K562 (cell line): ENCODE measurements around the gene HSPB6. TPM values are rescaled to one million over a fixed set of nuclear protein-coding genes. Genes with fewer than 3 reads are reported as not detected.

Experiments used
- BRF1 ChIP-seq: IDR thresholded peaks from 3 replicates; pipeline ENCODE4 v1.6.1; 2011; ENCODE audit warnings: borderline replicate concordance, mild to moderate bottlenecking; ENCODE audit not compliant: insufficient read length; ENCODE audit errors: extremely low read depth
- CHAMP1 ChIP-seq: fragments of 450-650 bp; IDR thresholded peaks from 2 replicates; pipeline ENCODE4 v1.6.1; 2016; ENCODE audit warnings: mild to moderate bottlenecking
- DMBX1 ChIP-seq: fragments of 250-450 bp; sonication (Bioruptor Pico); IDR thresholded peaks from 2 replicates; pipeline ENCODE4 v1.8.0; 2022; ENCODE audit warnings: inconsistent platforms, mild to moderate bottlenecking, moderate library complexity, borderline replicate concordance
- FIP1L1 ChIP-seq: fragments of 200-400 bp; formaldehyde crosslinking; IDR thresholded peaks from 2 replicates; pipeline ENCODE4 v1.6.1; 2018; ENCODE audit warnings: mild to moderate bottlenecking, low read depth, low read length; ENCODE audit not compliant: poor library complexity, severe bottlenecking
- NEUROD1 ChIP-seq: fragments of 150-350 bp; IDR thresholded peaks from 2 replicates; pipeline ENCODE4 v1.6.1; 2014; ENCODE audit warnings: borderline replicate concordance, low read length, low read depth; ENCODE audit not compliant: partially characterized antibody
- RBM17 ChIP-seq: fragments of 200-400 bp; formaldehyde crosslinking; IDR thresholded peaks from 2 replicates; pipeline ENCODE4 v1.6.1; 2017; ENCODE audit warnings: low read depth, mild to moderate bottlenecking, low read length, borderline replicate concordance
- REST ChIP-seq, 2 experiments: fragments of 450-650 bp; formaldehyde crosslinking in 1 of 2; IDR thresholded peaks; 2 replicates each; pipeline versions ENCODE4 v1.4.0 to v1.6.1; 2014 to 2020; ENCODE audit warnings: mild to moderate bottlenecking in 2 of 2, borderline replicate concordance in 1 of 2, low read depth in 1 of 2
- SMC3 ChIP-seq: conservative IDR thresholded peaks from 2 replicates; pipeline ENCODE4 v1.6.1; 2011; ENCODE audit warnings: low read depth, low read length, improper control_type of control experiment; ENCODE audit not compliant: insufficient read depth
- ZNF175 ChIP-seq: fragments of 200-800 bp; sonication (Bioruptor generic); IDR thresholded peaks from 2 replicates; pipeline ENCODE4 v1.6.1; 2016; ENCODE audit warnings: low read depth, mild to moderate bottlenecking, missing genetic modification characterization, missing compliant biosample characterization
- ZNF444 ChIP-seq: fragments of 250-450 bp; sonication (Bioruptor Pico); IDR thresholded peaks from 2 replicates; pipeline ENCODE4 v1.4.0; 2020; ENCODE audit warnings: mild to moderate bottlenecking, moderate library complexity
- polyA plus RNA-seq, 8 experiments: library from polyadenylated mRNA; depleted of rRNA in 4 of 8; stranded (reverse) in 5 of 8; unstranded in 3 of 8; fragments of >200 nt; fragmentation: Nextera tagmentation in 2 of 8; fragmentation: Illumina TruSeq in 1 of 8; extraction: Ambion mirVana in 2 of 8; extraction: Trizol in 1 of 8; gene quantifications; 2 replicates each; pipeline versions ENCODE4 v1.2.1 to v1.2.3, GENCODE V29; 2011 to 2014; ENCODE audit warnings: inconsistent platforms in 1 of 8, missing spikeins in 1 of 8
- total RNA-seq, 7 experiments: library from RNA; depleted of rRNA in 6 of 7; stranded (reverse); fragments of >200 nt in 6 of 7; fragmentation: Illumina TruSeq in 2 of 7; extraction: Trizol in 2 of 7; gene quantifications; 2 replicates each; pipeline versions ENCODE4 v1.2.1 to v1.2.3, GENCODE V29; 2011 to 2021; ENCODE audit warnings: low replicate concordance in 1 of 7
- TF ChIP-seq, protein P1 (sequence below): fragments of 200-800 bp; sonication (Bioruptor generic); IDR thresholded peaks from 2 replicates; pipeline ENCODE4 v1.6.1; 2017; ENCODE audit warnings: missing genetic modification characterization, missing compliant biosample characterization

Gene HSPB6
- total and polyA plus RNA-seq, 9 of the 15 experiments (the other 6 are each of a cell fraction or from before 2014, with no cell fraction given) = 0.55 TPM; not detected in 8

DNA sequence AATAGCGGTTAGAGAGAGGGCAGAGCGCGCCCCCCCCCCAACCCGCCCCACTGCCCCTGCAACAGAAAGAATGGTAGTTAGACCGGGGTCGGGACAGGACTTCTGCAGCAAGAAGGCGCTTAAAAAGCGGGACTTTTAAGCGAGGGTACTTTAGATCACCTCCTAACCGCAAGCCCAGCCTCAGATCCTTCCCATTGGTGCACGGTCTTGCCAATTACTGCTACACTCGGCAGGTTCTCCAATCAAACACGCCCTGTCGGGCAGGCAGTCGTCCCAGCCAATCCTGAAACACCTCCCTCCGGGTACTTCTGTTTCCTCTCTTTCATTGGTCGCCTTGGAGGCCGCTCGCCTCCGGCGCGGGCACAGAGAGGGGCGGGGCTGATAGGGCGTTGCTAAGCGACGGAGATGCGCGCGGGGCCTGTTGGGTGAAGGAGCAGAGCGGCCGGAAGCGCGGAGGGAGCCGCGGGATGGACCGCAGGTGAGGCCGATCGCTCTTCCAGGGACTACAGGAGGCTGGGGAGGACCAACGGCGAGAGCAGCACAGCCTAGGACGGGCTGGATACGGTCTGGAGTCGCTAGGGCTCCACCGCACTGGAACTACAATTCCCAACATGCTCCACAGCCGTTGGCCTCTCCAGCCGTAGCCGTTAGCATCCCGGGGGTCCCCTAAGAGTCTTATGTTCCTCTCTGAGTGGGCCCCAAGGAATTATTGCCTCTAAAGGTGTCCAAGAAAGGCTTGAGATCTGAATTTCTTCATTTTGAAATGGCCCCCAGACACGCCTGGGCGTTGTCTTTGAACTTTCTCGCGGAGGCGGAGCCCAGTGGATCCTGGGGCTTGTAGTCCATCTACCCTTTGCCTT, 1.1 kb upstream of the HSPB6 start, which contains the start of gene PROSER3 (continued):
- TF ChIP-seq CHAMP1 (no peak), RBM17 (no peak), ZNF175 (CRISPR knock-in tag) (no peak), ZNF444 (CRISPR knock-in tag) (no peak), FIP1L1 (no peak), NEUROD1 (peak; percentile 100), REST (IDR thresholded peaks at IDR 0.05; ENCODE audit: borderline replicate concordance) (no peak), REST (CRISPR knock-in tag; IDR thresholded peaks at IDR 0.05; ENCODE audit: low read depth) (peak; percentile 78; the same call in 1 of the 2 replicates), BRF1 (no peak), SMC3 (no peak), DMBX1 (CRISPR knock-in tag) (peak; percentile 51; the same call in 1 of the 2 replicates)
- TF ChIP-seq, protein P1, sequence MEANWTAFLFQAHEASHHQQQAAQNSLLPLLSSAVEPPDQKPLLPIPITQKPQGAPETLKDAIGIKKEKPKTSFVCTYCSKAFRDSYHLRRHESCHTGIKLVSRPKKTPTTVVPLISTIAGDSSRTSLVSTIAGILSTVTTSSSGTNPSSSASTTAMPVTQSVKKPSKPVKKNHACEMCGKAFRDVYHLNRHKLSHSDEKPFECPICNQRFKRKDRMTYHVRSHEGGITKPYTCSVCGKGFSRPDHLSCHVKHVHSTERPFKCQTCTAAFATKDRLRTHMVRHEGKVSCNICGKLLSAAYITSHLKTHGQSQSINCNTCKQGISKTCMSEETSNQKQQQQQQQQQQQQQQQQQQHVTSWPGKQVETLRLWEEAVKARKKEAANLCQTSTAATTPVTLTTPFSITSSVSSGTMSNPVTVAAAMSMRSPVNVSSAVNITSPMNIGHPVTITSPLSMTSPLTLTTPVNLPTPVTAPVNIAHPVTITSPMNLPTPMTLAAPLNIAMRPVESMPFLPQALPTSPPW (CRISPR knock-in tag) = peak; percentile 91
